GM19025 (cell line): ENCODE data around the gene PRSS57.
"Not testable (repeated sequence)": the region's sequence is repeated elsewhere in the genome, so short reads cannot be mapped to it uniquely, and the experiment has no call there.

Source experiments
- ATAC-seq: cut with Tn5 transposase; IDR thresholded peaks from one replicate; pipeline ENCODE4 v1.9.1; 2021; ENCODE audit warnings: mild to moderate bottlenecking, low read depth, moderate library complexity; ENCODE audit not compliant: unreplicated experiment

The PRSS57 gene

DNA sequence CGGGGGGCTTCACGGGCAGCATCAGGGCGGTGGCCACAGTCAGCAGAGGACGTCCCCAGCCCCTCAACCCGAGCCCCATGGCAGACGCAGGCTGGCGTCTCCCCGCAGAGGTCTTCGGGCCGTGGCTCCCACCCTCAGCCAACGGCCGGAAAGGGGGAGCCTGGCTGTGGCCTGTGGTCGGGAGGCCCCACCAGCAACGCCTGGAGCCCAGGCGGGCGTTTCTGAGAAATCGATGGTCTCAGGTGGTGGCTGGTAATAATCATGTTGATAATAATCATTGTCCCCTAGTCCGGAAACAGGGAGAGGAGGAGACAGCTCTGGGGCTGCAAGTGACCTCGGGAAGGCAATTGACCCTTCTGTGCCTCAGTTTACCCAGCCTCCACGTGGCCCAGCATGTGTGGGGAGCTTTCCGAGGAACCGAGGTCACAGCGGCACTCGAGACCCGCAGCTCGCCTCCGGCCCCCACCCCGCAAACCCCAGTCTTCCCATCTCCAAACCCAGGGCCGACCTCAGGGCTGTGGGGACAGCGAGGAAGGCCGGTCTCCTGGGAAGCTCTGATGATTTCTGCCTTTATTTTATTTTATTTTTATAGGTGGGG lies at the start of gene PRSS57:
PRSS57 (minus strand) TSS at position 101 of the 598 bp plus-strand sequence; CDS start at position 79, 22 bp downstream.
- ATAC-seq = no peak

DNA sequence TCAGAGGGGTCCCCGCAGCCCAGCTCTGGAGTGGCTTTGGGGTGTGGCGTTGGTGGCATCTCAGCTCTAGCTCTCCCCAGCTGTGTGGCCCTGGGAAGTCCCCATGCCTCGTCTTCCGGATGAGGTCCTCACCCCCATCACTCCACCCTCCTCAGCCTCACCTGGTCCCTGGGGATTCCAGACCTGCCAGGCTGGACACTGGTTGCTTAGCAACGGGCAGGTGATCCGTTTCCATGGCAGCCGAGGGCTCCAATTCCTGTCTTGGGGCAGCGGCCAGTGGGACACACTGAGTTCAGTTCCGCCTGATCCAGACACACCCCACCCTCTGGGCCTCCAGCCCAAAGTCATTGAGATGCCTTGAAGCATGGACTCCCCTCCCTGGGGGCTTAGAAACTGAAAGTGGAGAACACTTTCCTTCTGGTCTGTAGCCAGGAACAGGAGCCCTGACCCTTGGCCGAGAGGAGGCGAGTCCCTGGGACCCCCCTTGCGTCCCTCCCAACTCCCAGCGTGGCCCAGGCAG lies 48.0 kb upstream of the PRSS57 start:
- no peak for ATAC-seq

DNA sequence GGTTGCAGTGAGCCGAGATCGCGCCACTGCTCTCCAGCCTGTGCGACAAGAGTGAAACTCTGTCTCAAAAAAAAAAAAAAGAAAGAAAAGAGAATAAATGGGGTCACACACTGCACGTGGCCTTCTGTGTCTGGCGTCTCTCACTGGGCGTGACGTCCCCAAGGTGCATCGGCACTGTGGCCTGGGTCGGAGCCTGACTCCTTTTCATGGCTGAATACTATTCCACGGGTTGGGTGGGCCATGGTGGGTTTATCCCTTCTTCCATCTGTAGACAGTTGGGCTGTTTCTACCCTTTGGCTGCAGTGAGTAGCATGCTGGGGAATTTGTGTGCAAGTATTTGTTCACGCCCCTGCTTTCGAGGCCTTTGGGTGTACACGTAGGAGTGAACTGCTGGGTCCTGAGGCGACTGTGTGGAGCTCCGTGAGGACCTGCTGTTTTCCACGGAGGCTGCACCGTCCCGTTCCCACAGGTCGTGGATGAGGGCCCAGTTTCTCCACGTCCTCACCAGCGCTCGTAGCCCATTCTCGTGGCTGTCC lies 47.4 kb upstream of the PRSS57 start:
- no peak for ATAC-seq

DNA sequence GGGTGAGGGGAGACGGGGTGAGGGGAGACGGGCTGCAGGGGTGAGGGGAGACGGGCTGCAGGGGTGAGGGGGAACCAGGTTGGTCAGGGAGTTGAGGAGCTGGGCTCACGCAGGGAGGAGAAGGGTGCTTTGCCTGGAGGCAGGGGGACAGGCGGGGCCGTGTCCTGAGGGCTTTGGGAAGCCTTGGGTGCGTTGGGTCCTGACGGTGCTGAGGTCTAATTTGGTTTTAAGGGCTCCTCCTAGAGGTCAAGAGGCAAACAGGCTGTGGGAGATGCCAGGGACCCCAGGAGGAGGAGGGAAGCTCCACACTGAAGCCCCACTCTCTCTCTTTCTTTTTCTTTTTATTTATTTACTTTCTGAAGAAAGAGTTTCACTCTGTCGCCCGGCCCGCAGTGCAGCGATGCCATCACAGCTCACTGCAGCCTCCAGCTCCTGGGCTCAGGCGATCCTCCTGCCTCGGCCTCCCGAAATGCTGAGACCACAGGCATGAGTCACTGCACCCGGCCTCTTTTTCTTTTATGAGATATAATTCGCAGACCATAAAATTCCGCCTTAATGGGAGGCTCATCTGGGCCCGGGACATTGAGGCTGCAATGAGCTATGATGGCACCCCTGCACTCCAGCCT lies 46.4 kb upstream of the PRSS57 start:
- ATAC-seq = no peak

DNA sequence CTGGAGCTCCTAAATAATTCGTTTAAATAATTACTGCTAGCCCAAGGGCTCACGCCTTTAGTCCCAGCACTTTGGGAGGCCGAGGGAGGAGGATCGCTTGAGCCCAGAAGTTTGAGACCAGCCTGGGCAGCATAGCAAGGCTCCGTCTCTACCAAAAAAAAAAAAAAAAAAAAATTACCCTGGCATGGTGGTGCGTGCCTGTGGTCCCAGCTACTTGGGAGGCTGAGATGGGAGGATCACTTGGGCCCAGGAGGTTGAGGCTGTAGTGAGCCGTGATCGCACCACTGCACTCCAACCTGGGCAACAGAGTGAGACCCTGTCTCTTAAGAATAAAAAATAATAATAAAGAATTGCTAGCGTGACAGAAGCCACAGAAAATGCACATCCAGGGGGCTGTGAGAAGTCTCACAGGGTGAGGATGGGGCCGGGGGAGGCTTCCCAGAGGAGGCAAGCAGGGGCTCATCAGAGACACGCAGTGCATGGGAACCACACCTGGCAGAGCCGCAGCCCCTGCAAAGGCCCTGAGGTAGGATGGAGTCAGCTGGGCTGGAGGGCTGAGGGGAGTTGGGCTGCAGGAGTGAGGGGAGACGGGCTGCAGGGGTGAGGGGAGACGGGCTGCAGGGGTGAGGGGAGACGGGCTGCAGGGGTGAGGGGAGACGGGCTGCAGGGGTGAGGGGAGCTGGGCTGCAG lies 45.7 kb upstream of the PRSS57 start:
- not testable (repeated sequence) for ATAC-seq

DNA sequence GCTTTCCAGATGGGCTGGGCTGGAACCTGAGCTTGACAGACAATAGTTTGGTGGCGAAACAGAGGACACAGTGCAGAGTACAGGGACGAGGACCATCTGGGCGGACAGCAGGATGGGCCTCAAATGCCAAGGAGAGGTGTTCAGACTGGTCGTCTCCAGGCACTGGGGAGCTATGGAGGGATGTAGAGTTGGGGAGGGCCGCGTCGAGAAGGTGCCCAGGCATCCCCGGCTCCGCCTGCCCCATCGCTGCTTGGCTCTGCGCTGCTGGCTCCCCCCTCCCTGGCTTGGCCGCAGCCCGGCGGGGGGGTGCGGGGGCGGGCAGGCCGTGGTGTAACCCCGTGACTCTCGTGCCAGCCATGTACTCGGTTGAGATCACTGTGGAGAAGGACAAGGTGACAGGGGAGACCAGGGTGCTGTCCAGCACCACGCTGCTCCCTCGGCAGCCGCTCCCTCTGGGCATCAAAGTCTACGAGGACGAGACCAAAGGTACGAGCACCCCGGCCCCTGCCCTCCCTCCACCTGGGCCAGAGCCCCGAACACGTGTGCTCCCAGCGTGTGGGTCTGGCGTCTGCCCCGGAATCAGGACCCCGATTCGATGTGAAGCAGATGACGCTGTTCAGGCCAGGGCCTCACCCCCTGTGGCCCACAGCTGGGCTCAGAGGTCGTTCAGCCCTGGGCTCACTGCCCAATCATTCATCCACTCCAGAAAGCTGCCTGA lies 44.9 kb upstream of the PRSS57 start:
- no peak for ATAC-seq

DNA sequence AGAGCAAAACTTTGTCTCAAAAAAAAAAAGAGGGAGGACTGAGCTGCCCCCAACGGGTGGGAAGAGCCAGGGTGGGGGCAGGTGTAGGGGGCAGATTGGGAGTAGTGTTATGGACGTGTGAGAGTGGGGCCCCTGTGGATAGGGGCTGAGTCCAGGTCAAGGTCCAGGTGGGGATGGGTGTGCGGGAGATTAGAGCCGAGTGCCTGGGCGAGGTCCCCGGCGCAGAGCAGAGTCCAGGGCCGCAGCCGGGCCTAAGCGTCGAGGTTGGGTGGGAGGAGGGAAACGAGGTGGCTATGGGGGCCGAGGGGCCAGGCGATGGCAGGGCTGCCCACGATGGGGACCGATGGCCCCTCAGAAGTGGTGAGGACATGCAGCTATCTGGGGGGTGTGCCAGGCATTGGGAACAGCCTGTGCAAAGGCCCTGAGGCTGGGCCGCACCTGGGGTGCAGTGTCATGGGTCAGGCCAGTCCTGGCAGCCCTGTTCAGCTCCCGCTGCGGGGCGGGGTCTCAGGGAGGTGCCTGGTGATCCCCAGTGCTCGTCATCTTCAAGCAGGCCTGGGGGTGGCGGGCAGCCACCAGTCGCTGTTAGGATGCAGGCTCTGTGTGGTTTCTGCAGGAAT lies 43.4 kb upstream of the PRSS57 start:
- ATAC-seq = no peak

DNA sequence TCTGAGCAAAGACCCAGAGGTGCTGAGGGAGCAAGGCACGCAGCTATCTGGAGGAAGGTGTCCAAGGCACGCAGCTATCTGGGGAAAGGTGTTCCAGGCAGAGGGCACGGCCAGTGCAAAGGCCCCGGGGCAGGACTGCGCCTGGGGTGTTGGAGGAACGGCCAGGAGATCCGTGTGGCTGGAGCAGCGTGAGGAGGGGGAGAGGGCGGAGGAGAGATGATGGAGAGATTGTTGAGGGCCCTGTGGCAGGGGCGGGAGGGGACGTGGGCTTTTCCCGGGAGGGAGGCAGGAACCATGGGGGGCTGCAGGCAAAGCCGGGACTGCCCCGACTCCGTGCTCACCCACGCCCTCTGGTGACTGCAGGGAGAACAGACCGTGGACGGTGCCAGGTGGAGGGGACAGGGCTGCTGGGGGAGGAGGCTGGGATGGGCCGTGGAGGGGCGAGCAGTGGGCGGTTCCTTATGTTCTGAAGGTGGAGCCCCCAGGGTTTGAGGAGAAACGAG lies 42.4 kb upstream of the PRSS57 start:
- no peak for ATAC-seq

DNA sequence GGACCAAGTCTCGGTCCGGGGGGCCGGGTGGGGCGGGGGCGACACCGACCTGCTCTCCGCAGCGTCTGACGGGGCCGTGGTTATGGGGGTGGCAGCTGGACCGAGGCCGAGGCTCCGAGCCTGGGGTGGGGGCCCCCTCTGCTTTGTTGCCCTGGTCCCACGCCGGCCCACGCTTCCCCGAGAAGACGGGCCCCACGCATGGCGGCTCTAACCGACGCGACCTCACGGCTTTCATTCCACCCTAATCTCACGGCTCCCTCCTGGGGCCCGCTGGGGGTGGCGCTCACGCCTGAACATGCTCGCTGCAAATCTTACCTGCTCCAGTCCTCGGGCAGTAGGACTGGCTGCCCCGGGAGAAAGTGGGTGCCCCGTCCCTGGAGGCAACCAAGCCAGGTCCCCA lies 40.9 kb upstream of the PRSS57 start:
- no peak for ATAC-seq

DNA sequence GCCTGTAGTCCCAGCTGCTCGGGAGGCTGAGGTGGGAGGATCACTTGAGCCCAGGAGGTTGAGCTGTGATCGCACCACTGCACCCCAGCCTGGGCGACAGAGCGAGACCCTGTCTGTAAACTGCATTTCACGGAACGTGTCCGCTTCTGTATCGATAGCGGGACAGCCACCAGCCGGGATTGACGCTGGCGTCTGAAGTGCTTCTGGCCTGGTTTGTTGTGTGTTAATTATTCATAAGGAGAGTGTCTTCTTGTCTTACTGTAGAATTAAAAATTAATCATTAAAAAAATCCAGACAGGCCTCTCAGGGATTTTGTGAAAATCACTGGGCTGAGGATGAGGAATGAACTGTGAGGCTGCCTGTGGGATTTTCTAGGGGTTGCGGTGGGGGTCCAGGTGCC lies 39.5 kb upstream of the PRSS57 start:
- no peak for ATAC-seq

DNA sequence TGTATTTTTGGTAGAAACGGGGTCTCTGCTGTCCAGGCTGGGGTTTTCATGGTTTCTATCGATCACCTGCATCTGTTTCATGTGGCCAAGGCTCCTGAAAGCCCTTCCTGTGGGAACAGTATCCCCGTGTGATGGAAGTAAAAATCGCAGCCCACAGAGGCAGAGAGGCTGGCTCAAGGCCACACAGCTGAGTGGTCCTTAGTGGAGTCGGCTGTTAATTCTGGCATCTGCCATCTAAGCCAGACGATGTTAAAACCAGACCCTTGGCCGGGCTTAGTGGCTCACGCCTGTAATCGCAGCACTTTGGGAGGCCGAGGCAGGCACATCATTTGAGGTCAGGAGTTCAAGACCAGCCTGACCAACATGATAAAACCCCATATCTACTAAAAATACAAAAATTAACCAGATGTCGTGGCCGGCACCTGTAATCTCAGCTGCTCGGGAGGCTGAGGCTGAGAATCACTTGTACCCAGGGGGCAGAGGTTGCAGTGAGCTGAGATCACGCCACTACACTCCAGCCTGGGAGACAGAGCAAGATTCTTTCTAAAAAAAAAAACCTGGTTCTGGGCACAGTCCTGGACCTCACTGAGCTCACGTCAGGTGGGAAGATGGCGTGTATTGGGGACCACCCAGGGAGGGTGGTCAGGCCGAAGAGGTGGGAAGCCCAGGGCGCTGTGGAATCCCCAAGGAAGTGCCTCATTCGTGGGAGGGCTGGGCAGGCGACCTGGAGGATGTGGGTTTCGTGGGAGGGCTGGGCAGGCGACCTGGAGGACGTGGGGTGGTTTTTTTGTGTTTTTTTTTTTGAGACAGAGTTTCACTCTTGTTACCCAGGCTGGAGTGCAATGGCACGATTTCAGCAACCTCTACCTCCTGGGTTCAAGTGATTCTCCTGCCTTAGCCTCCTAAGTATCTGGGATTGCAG lies 37.2 kb upstream of the PRSS57 start:
- ATAC-seq = no peak

DNA sequence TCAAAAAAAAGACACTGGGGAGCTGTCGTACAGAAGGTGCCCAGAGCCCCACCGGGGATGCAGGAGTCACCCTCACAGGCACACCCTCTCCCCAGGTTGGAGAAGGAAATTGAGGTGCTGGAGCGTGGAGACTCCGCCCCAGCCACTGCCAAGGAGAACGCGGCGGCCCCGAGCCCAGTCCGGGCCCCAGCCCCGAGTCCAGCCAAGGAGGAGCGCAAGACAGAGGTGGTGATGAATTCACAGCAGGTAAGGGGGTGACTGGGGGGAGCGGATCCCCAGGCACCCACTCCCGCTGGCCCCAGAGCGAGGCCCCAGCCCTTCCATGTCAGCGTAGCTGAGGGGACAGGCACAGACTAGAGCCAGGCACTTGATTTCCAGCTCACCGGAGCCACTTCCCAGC lies 35.7 kb upstream of the PRSS57 start:
- no peak for ATAC-seq

DNA sequence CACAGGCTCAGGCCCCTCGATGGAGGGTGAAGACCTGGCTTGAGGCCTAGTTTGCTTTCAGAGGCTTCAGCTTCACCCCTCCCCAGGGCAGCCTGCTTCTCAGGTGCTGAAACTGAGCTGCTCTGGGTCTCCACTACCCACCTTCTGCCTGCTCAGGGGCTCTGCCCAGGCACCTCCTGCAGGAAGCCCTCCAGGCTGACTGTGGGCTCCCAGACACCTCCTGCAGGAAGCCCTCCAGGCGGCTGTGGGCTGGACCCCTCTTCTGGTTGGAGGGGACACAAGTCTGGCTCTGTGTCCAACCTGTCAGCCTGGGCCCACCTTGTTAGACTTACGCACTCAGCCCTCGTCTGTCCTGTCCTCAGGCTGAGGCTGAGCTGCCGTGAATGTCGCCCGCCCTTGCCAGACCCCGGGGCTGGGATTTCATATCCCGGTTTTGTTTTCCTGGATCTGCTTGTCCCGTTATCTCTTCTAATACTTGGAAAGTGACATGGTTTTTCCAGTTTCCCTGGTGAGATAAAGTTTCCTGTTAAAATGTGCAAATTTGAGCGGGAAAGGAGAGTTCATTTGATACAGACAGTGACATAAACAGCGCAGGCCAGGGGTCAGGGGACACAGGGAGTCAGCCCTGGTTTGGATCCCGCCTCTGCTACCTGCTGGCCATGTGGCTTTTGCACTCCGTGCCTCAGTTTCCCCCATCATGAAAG lies 34.9 kb upstream of the PRSS57 start:
- ATAC-seq = no peak

DNA sequence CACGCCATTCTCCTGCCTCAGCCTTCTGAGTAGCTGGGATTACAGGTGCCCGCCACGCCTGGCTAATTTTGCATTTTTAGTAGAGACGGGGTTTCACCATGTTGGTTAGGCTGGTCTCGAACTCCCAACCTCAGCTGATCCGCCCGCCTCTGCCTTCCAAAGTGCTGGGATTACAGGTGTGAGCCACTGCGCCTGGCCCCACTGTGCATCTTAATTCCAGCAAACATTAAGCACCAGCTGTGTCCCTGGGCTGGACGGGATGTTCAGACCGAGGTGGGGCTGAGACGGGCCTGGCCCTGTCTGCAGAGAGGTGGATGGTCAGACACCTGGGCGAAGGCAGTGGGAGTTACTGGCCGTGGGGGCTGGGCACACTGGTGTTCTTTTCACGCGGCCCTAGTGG lies 34.3 kb upstream of the PRSS57 start:
- not testable (repeated sequence) for ATAC-seq

DNA sequence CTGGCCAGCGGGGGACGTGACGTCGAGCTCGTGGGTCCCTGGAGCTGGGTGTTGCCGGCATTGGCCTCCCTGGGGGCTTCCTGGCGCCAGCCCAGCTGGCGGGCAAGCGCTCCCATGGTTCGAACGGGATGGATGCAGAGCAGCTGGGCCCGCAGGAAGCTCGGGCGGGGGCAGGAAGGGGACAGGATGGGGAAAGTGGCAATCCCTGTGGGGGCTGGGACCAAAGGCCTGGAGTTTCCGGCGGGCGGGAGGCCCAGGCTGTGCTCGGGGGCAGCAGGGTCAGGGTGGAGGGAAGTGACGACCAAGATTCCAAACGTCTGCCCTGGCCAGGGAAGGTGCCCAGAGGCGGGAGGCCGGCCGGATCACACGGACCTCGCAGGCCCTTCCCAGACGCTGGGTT lies 32.8 kb upstream of the PRSS57 start:
- ATAC-seq = no peak

DNA sequence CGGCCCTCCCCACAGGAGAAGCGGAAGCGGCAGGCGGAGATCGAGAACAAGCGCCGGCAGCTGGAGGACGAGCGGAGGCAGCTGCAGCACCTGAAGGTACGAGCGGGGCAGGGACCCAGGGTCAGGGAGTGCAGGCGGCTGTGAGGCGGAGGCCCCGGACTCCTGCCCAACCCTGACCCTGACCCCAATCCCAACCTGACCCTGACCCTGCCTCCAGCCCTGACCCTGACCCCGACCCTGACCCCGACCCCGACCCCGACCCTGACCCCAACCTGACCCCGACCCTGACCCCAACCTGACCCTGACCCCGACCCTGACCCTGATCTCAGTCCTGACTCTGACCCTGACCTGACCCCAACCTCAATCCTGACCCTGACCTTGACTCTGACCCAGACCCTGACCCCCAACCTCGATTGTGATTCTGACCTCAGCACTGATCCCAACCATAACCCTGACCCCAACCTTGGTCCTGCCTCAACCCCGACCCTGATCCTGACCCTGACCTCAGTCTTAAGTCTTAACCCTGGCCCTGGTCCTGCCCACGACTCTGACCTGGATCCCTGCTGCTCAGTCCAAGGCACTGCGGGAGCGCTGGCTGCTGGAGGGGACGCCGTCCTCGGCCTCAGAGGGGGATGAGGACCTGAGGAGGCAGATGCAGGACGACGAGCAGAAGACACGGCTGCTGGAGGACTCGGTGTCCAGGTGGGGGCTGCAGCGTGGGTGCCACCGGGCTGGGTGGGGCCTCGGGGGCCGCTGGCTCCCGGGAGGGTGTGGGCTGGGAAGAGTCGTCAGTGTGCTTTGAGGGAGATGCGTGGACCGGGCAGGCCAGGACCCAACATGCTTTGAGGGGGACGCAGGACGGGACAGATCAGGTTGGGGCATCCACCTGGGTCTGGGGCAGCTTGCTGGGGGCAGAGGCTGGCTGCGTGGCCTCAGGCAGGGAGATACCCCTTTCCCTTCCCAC lies 32.0 kb upstream of the PRSS57 start:
- ATAC-seq = no peak

DNA sequence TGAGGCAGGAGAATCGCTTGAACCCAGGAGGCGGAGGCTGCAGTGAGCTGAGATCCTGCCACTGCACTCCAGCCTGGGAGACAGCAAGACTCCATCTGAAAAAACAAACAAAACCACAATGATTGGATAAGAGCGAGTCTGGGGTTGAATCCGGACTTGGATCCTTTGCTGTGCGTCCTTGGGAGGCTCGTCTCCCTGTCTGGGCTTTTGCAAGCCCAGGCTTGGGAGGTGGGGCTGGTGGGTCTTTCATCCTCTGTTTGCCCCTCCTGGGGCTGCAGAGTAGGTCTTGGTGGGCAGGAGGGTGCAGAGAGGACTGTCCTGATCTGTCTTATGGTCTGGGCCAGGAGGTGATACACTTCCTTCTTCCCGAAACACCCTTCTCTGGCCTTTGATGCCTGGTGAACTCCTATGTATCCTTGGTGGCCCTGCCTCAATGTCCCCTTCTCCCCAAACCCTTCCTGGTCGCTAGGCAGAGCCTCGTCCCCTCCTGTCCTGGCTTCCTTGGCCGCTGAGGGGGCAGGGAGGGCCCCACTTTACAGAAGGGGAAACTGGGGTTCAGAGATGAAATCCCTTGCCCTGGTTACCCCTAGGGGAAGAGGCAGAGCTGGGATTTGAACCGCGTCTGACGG lies 30.3 kb upstream of the PRSS57 start:
- ATAC-seq = no peak
